K562 (cell line): ENCODE results near the gene CHD5. TPM values are rescaled to one million over a fixed set of nuclear protein-coding genes. Genes with fewer than 3 reads are reported as not detected.

Source experiments
- ATAC-seq: fragments of 200-7000 bp; cut with Tn5 transposase; 3 replicates; pipeline ENCODE4 v1.9.1; 2020; ENCODE audit warnings: moderate library complexity
- BruUV-seq: library from RNA; stranded (reverse); fragments of 400-500 nt; replicated peaks from 2 replicates; lab custom pipeline; 2021; lab: Mats Ljungman, UMichigan
- CTCF ChIA-PET: fragments of 300-600 bp; formaldehyde crosslinking; extraction: SDS; loops from one replicate; lab custom pipeline; 2021; ENCODE audit warnings: low intra/inter-chr PET ratio; lab: Yijun Ruan, JAX
- POLR2A ChIA-PET: fragments of 300-600, 350-650 bp; sonication (Branson Sonifier 250); formaldehyde crosslinking; extraction: SDS; loops from one replicate; lab custom pipeline; 2021; ENCODE audit warnings: antibody characterized with exemption, inconsistent platforms; lab: Yijun Ruan, JAX
- DNase-seq, 4 experiments: peaks; one replicate each; pipeline versions ENCODE4 v3.0.0 to v3.0.0-alpha.2; 2011 to 2018; ENCODE audit warnings: low spot score in 3 of 4, mixed read lengths in 3 of 4; ENCODE audit errors: extremely low read depth in 1 of 4
- FAIRE-seq: peaks from 2 replicates; lab custom pipeline; 2011; peaks lifted over from hg19 to GRCh38; lab: Jason Lieb, UNC
- H2AFZ ChIP-seq: 2 replicates; pipeline ENCODE4 v1.6.0; 2011; ENCODE audit warnings: low read depth, low read length, control low read depth, inconsistent platforms
- H3K27ac ChIP-seq: fragments of 200-600 bp; 3 replicates; pipeline ENCODE4 v1.8.0; 2011; ENCODE audit warnings: low read depth, mild to moderate bottlenecking, control low read depth, inconsistent platforms, low read length, moderate library complexity, mixed read lengths; ENCODE audit errors: extremely low read depth
- H3K27me3 ChIP-seq, 2 experiments: fragments of 300-600 bp in 1 of 2; 2 replicates in 1 of 2; 3 replicates in 1 of 2; pipeline versions ENCODE4 v1.6.0 to v1.8.0; 2011; ENCODE audit warnings: inconsistent platforms in 2 of 2, low read length in 2 of 2, mild to moderate bottlenecking in 1 of 2, mixed read lengths in 1 of 2, moderate library complexity in 1 of 2; ENCODE audit not compliant: control insufficient read depth in 2 of 2, insufficient read depth in 2 of 2
- H3K36me3 ChIP-seq: fragments of 300-600 bp; 3 replicates; pipeline ENCODE4 v1.8.0; 2011; ENCODE audit warnings: mild to moderate bottlenecking, low read length, inconsistent platforms; ENCODE audit not compliant: control insufficient read depth, insufficient read depth
- H3K4me1 ChIP-seq, 2 experiments: fragments of 200-600 bp in 1 of 2; replicated peaks in 1 of 2; 2 replicates in 1 of 2; 3 replicates in 1 of 2; pipeline versions ENCODE4 v1.5.1 to v1.8.0; 2011; ENCODE audit warnings: inconsistent platforms in 2 of 2, low read length in 2 of 2, mild to moderate bottlenecking in 1 of 2, mixed read lengths in 1 of 2, moderate library complexity in 1 of 2; ENCODE audit not compliant: control insufficient read depth in 2 of 2, insufficient read depth in 2 of 2
- H3K4me2 ChIP-seq: 2 replicates; pipeline ENCODE4 v1.6.1; 2011; ENCODE audit warnings: low read length, control low read depth, inconsistent platforms, mixed read lengths; ENCODE audit not compliant: insufficient read depth
- H3K4me3 ChIP-seq: fragments of 200-600 bp; sonication (generic), shearing (Covaris generic); 2 replicates; pipeline ENCODE4 v1.5.1; 2016; ENCODE audit warnings: control low read depth, inconsistent platforms
- H3K79me2 ChIP-seq: fragments of 200-600 bp; 3 replicates; pipeline ENCODE4 v1.8.0; 2011; ENCODE audit warnings: low read length, inconsistent platforms; ENCODE audit not compliant: control insufficient read depth, insufficient read depth
- H3K9ac ChIP-seq, 2 experiments: 2 replicates each; pipeline versions ENCODE4 v1.6.0 to v1.6.1; 2011; ENCODE audit warnings: low read depth in 2 of 2, low read length in 2 of 2, control low read depth in 1 of 2, inconsistent platforms in 1 of 2, mild to moderate bottlenecking in 1 of 2, mixed read lengths in 1 of 2; ENCODE audit not compliant: insufficient read depth in 1 of 2
- H3K9me1 ChIP-seq: one replicate; pipeline ENCODE4 v1.6.0; 2011; ENCODE audit warnings: inconsistent platforms, mild to moderate bottlenecking, low read length, moderate library complexity; ENCODE audit not compliant: control insufficient read depth, insufficient read depth
- H3K9me3 ChIP-seq: replicated peaks from 2 replicates; pipeline ENCODE4 v1.5.1; 2011; ENCODE audit warnings: low read depth, low read length, inconsistent platforms; ENCODE audit not compliant: control insufficient read depth, insufficient read depth
- H4K20me1 ChIP-seq: replicated peaks from 2 replicates; pipeline ENCODE4 v1.6.1; 2011; ENCODE audit warnings: low read length, inconsistent platforms, mixed read lengths; ENCODE audit not compliant: control insufficient read depth, insufficient read depth
- CBX8 ChIP-seq: fragments of 200-600 bp; sonication (generic); IDR thresholded peaks from 2 replicates; pipeline ENCODE4 v1.6.1; 2012; ENCODE audit warnings: borderline replicate concordance, mixed run types, low read depth, mild to moderate bottlenecking, moderate library complexity, mixed read lengths, low read length, control low read depth, inconsistent platforms; ENCODE audit not compliant: poor library complexity, severe bottlenecking; ENCODE audit errors: extremely low read depth
- CSDE1 ChIP-seq, 2 experiments: fragments of 450-650 bp; IDR thresholded peaks; 2 replicates each; pipeline ENCODE4 v1.6.1; 2016; ENCODE audit warnings: mild to moderate bottlenecking in 1 of 2
- GTF2B ChIP-seq: IDR thresholded peaks from 2 replicates; pipeline ENCODE4 v1.6.1; 2011; ENCODE audit not compliant: insufficient read length; ENCODE audit errors: extremely low read depth
- ILK ChIP-seq: fragments of 450-650 bp; IDR thresholded peaks from 2 replicates; pipeline ENCODE4 v1.6.1; 2016; ENCODE audit warnings: missing genetic modification characterization, low read depth, mild to moderate bottlenecking, missing compliant biosample characterization, moderate library complexity, borderline replicate concordance
- KLF6 ChIP-seq: fragments of 250-450 bp; sonication (Bioruptor Pico); IDR thresholded peaks from 2 replicates; pipeline ENCODE4 v1.4.0; 2020; ENCODE audit warnings: mild to moderate bottlenecking, moderate library complexity, borderline replicate concordance
- RFX1 ChIP-seq: fragments of 450-650 bp; IDR thresholded peaks from 2 replicates; pipeline ENCODE4 v1.6.1; 2016; ENCODE audit warnings: mild to moderate bottlenecking, moderate library complexity
- SIN3B ChIP-seq: fragments of 450-650 bp; IDR thresholded peaks from 2 replicates; pipeline ENCODE4 v1.6.1; 2017; ENCODE audit warnings: low read depth, mild to moderate bottlenecking, moderate library complexity
- SUPT5H ChIP-seq: fragments of 450-650 bp; IDR thresholded peaks from 2 replicates; pipeline ENCODE4 v1.6.1; 2016
- ZNF146 ChIP-seq: IDR thresholded peaks from one replicate; pipeline ENCODE4 v1.6.1; 2018; ENCODE audit warnings: missing compliant biosample characterization; ENCODE audit not compliant: unreplicated experiment
- ZNF395 ChIP-seq: fragments of 200-800 bp; sonication (Bioruptor generic); IDR thresholded peaks from 2 replicates; pipeline ENCODE4 v1.6.1; 2017; ENCODE audit warnings: missing genetic modification characterization, missing compliant biosample characterization
- WGBS: fragments of 100-300 bp; shearing (Covaris generic); methylation state at CpG from one replicate; pipeline ENCODE4 v1.1.6; 2016; ENCODE audit warnings: low coverage, mixed read lengths; ENCODE audit not compliant: insufficient coverage; ENCODE audit errors: missing lambda C conversion rate; 5-methylcytosine and 5-hydroxymethylcytosine counted together
- in situ Hi-C: fragments of 300-500 bp; cut with MboI; formaldehyde crosslinking; loops from 4 replicates; pipeline ENCODE4 v1.15.0; 2018; ENCODE audit warnings: inconsistent platforms, mixed read lengths
- intact Hi-C: fragments of 100-400 bp; cut with micrococcal nuclease; formaldehyde crosslinking; loops from 2 replicates; pipeline ENCODE4 v1.14.2; 2022
- polyA plus RNA-seq, 8 experiments: library from polyadenylated mRNA; depleted of rRNA in 4 of 8; stranded (reverse) in 5 of 8; unstranded in 3 of 8; fragments of >200 nt; fragmentation: Nextera tagmentation in 2 of 8; fragmentation: Illumina TruSeq in 1 of 8; extraction: Ambion mirVana in 2 of 8; extraction: Trizol in 1 of 8; gene quantifications; 2 replicates each; pipeline versions ENCODE4 v1.2.1 to v1.2.3, GENCODE V29; 2011 to 2014; ENCODE audit warnings: inconsistent platforms in 1 of 8, missing spikeins in 1 of 8
- total RNA-seq, 7 experiments: library from RNA; depleted of rRNA in 6 of 7; stranded (reverse); fragments of >200 nt in 6 of 7; fragmentation: Illumina TruSeq in 2 of 7; extraction: Trizol in 2 of 7; gene quantifications; 2 replicates each; pipeline versions ENCODE4 v1.2.1 to v1.2.3, GENCODE V29; 2011 to 2021; ENCODE audit warnings: low replicate concordance in 1 of 7

The CHD5 gene
- total and polyA plus RNA-seq, 9 of the 15 experiments (the other 6 are each of a cell fraction or from before 2014, with no cell fraction given): 0.03 to 0.52 (median 0.11) TPM; not detected in 2

- no peak for FAIRE-seq
Measured at GRCh38 chr1:6133146-6133895, 46.8 kb downstream of the CHD5 start.

GRCh38 chr1:6131561-6131960 is 48.6 kb downstream of the CHD5 start:
- no peak overlapping the region for H2AFZ ChIP-seq
- no TSS peak for BruUV-seq
- H4K20me1 ChIP-seq: peaks cover 16% of the 10 kb centered on the region
- H3K79me2 ChIP-seq: no peaks in the 10 kb centered on the region
- FAIRE-seq (no peak), ATAC-seq (no peak)
- no peak overlapping the region for H3K4me3 ChIP-seq
- peaks cover 7% of the 10 kb centered on the region; the same call in 1 of the 2 replicates for H3K9me3 ChIP-seq
- TF ChIP-seq CSDE1 (IDR thresholded peaks at IDR 0.05) (no peak), SUPT5H (no peak), SIN3B (no peak), ZNF395 (CRISPR knock-in tag) (no peak), CBX8 (no peak), KLF6 (CRISPR knock-in tag) (no peak), GTF2B (no peak), ILK (no peak), ZNF146 (no peak), RFX1 (no peak)
- TF ChIP-seq, all 486 proteins: peak for 0
- H3K36me3 ChIP-seq: no peaks in the 10 kb centered on the region
- ChIA-PET POLR2A (no interaction called here), CTCF (no interaction called here)
- under 1% methylated on average over 9 of the region's 9 CpGs for WGBS
- in situ Hi-C loops: no loop called here
- peaks cover 0 to 35% of the 10 kb centered on the region in 2 experiments; a peak in 3 of 5 replicates for H3K4me1 ChIP-seq
- no peak for DNase-seq
- intact Hi-C loops: no loop called here
- no peak overlapping the region for H3K27ac ChIP-seq
- H3K9ac ChIP-seq: no peak overlapping the region
- no peak overlapping the region for H3K4me2 ChIP-seq
- H3K27me3 ChIP-seq: peaks cover 45 to 76% of the 10 kb centered on the region in 2 experiments
- peaks cover 3% of the 10 kb centered on the region for H3K9me1 ChIP-seq

More at GRCh38 chr1:6133146-6133895, 46.8 kb downstream of the CHD5 start:
- Histone ChIP-seq H3K4me1 (peaks cover 0 to 17% of the 10 kb centered on the region in 2 experiments; a peak in 3 of 5 replicates), H3K36me3 (no peaks in the 10 kb centered on the region), H4K20me1 (peaks cover 12% of the 10 kb centered on the region), H3K9me3 (peaks cover 7% of the 10 kb centered on the region; the same call in 1 of the 2 replicates), H3K4me2 (no peak overlapping the region), H3K9ac (no peak overlapping the region), H3K27me3 (peaks cover 57 to 89% of the 10 kb centered on the region in 2 experiments), H3K79me2 (no peaks in the 10 kb centered on the region), H3K4me3 (no peak overlapping the region), H3K27ac (no peak overlapping the region), H2AFZ (no peak overlapping the region), H3K9me1 (no peaks in the 10 kb centered on the region)
- no peak for ATAC-seq
- POLR2A ChIA-PET: interaction anchor here (0.6 to 0.7 kb wide), 2 partner anchors 59 to 100 kb away, joined by 3 read pairs; no protein-coding TSS in a partner anchor
- no TSS peak for BruUV-seq
- WGBS: under 1% methylated on average over 15 of the region's 15 CpGs
- no peak for DNase-seq
- intact Hi-C loops: no loop called here
- in situ Hi-C loops: no loop called here
- CTCF ChIA-PET: no interaction called here
- TF ChIP-seq RFX1: no peak
- TF ChIP-seq, all 486 proteins: peak for 0
